ENCODE data around the gene CYB561A3. TPM values are rescaled to one million over a fixed set of nuclear protein-coding genes. Genes with fewer than 3 reads are reported as not detected.

The CYB561A3 gene
- total RNA-seq, 1 experiment from 2014 or later = 34.9 TPM

GRCh38 chr11:61341706-61342105 is 20.0 kb downstream of the CYB561A3 start:
- POLR2A ChIA-PET = interaction anchor here (0.5 to 1.5 kb wide), 2 partner anchors 20 to 49 kb away, joined by 5 to 7 read pairs; partner anchors contain the start of genes CYB561A3 and TMEM138
- peaks cover 8% of the 10 kb centered on the region for H3K36me3 Mint-ChIP-seq (ENCODE audit: insufficient read depth, unreplicated experiment)

DNA sequence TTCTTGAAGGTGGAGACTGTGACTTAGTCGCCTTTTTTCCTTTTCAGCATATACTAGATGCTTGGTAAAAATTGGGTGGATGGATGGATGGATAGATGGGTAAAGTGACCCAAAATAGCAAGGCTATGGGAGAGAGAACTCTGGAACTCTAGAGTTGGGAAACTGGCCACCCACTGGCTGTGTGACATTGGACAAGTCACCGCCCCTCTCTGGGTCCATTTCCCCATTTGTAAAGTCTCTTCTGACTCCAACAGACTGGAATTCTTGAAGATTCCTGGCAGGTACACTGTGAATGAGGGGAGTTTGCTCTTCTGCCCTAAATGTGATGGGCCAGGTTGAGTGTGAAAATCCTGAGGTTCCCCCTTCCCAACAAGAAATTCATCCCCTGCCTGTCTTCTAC is 20.7 kb downstream of the CYB561A3 start:
- H3K27me3 ChIP-seq (replicated peaks; ENCODE audit: control insufficient read depth, insufficient read depth, low read length) = no peaks in the 10 kb centered on the region
- Mint-ChIP-seq H3K36me3 (ENCODE audit: insufficient read depth, unreplicated experiment) (peaks cover 8% of the 10 kb centered on the region), H3K27ac (ENCODE audit: unreplicated experiment) (no peak overlapping the region), H3K9me3 (ENCODE audit: unreplicated experiment) (no peaks in the 10 kb centered on the region), H3K4me1 (ENCODE audit: low read depth, unreplicated experiment) (no peaks in the 10 kb centered on the region), H3K4me3 (ENCODE audit: unreplicated experiment) (no peak overlapping the region), H3K27me3 (ENCODE audit: insufficient read depth, unreplicated experiment) (no peaks in the 10 kb centered on the region)
- H3K9me3 ChIP-seq = no peaks in the 10 kb centered on the region
- intact Hi-C loops (cut with micrococcal nuclease; ENCODE audit: unreplicated experiment) = no loop called here
- no peak for DNase-seq
- no peaks in the 10 kb centered on the region; the same call in none of the 2 replicates for H3K36me3 ChIP-seq (ENCODE audit: control insufficient read depth, insufficient read depth, low read length)
- ChIA-PET POLR2A (interaction anchor here (1.5 kb wide), 1 partner anchor 21 kb away, joined by 5 read pairs; the partner anchor contains the start of genes CYB561A3 and TMEM138), CTCF (no interaction called here)
- BruUV-seq (replicated peaks) = no TSS peak
- H3K4me3 ChIP-seq (ENCODE audit: low read depth, low read length) = no peak overlapping the region
- peaks cover 6% of the 10 kb centered on the region; the same call in 1 of the 2 replicates for H3K4me1 ChIP-seq
- TF ChIP-seq, protein P1, sequence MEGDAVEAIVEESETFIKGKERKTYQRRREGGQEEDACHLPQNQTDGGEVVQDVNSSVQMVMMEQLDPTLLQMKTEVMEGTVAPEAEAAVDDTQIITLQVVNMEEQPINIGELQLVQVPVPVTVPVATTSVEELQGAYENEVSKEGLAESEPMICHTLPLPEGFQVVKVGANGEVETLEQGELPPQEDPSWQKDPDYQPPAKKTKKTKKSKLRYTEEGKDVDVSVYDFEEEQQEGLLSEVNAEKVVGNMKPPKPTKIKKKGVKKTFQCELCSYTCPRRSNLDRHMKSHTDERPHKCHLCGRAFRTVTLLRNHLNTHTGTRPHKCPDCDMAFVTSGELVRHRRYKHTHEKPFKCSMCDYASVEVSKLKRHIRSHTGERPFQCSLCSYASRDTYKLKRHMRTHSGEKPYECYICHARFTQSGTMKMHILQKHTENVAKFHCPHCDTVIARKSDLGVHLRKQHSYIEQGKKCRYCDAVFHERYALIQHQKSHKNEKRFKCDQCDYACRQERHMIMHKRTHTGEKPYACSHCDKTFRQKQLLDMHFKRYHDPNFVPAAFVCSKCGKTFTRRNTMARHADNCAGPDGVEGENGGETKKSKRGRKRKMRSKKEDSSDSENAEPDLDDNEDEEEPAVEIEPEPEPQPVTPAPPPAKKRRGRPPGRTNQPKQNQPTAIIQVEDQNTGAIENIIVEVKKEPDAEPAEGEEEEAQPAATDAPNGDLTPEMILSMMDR (IDR thresholded peaks at IDR 0.05; ENCODE audit: insufficient read depth in 1 of 2, low read depth in 1 of 2, low read length in 1 of 2, severe bottlenecking in 1 of 2, unreplicated experiment in 1 of 2) = no peak

More at GRCh38 chr11:61341706-61342105, 20.0 kb downstream of the CYB561A3 start:
- intact Hi-C loops (cut with micrococcal nuclease; ENCODE audit: unreplicated experiment) = no loop called here
- Histone ChIP-seq H3K36me3 (ENCODE audit: control insufficient read depth, insufficient read depth, low read length) (no peaks in the 10 kb centered on the region; the same call in none of the 2 replicates), H3K9me3 (no peaks in the 10 kb centered on the region), H3K27me3 (replicated peaks; ENCODE audit: control insufficient read depth, insufficient read depth, low read length) (no peaks in the 10 kb centered on the region), H3K4me3 (ENCODE audit: low read depth, low read length) (no peak overlapping the region), H3K4me1 (no peaks in the 10 kb centered on the region)
- TF ChIP-seq, protein P1 (IDR thresholded peaks at IDR 0.05; ENCODE audit: insufficient read depth in 1 of 2, low read depth in 1 of 2, low read length in 1 of 2, severe bottlenecking in 1 of 2, unreplicated experiment in 1 of 2) = no peak
- Mint-ChIP-seq H3K4me3 (ENCODE audit: unreplicated experiment) (no peak overlapping the region), H3K27ac (ENCODE audit: unreplicated experiment) (no peak overlapping the region), H3K9me3 (ENCODE audit: unreplicated experiment) (no peaks in the 10 kb centered on the region), H3K27me3 (ENCODE audit: insufficient read depth, unreplicated experiment) (no peaks in the 10 kb centered on the region), H3K4me1 (ENCODE audit: low read depth, unreplicated experiment) (no peaks in the 10 kb centered on the region)
- DNase-seq = no peak
- CTCF ChIA-PET = interaction anchor here (0.5 kb wide), 1 partner anchor 20 kb away, joined by 3 read pairs; the partner anchor contains the start of gene CYB561A3
- no TSS peak for BruUV-seq (replicated peaks)

GRCh38 chr11:61339490-61339878 is 22.2 kb downstream of the CYB561A3 start:
- Histone ChIP-seq H3K9me3 (no peaks in the 10 kb centered on the region), H3K27me3 (replicated peaks; ENCODE audit: control insufficient read depth, insufficient read depth, low read length) (no peaks in the 10 kb centered on the region), H3K4me3 (ENCODE audit: low read depth, low read length) (no peak overlapping the region), H3K36me3 (ENCODE audit: control insufficient read depth, insufficient read depth, low read length) (no peaks in the 10 kb centered on the region; the same call in none of the 2 replicates), H3K4me1 (peaks cover 7% of the 10 kb centered on the region; the same call in 1 of the 2 replicates)
- no peaks in the 10 kb centered on the region for H3K27me3 Mint-ChIP-seq (ENCODE audit: insufficient read depth, unreplicated experiment)
- H3K4me3 Mint-ChIP-seq (ENCODE audit: unreplicated experiment) = no peak overlapping the region
- DNase-seq = no peak
- peaks cover 8% of the 10 kb centered on the region for H3K36me3 Mint-ChIP-seq (ENCODE audit: insufficient read depth, unreplicated experiment)
- intact Hi-C loops (cut with micrococcal nuclease; ENCODE audit: unreplicated experiment) = no loop called here
- ChIA-PET CTCF (no interaction called here), POLR2A (no interaction called here)
- H3K9me3 Mint-ChIP-seq (ENCODE audit: unreplicated experiment) = no peaks in the 10 kb centered on the region
- H3K27ac Mint-ChIP-seq (ENCODE audit: unreplicated experiment) = no peak overlapping the region
- H3K4me1 Mint-ChIP-seq (ENCODE audit: low read depth, unreplicated experiment) = no peaks in the 10 kb centered on the region
- TF ChIP-seq, protein P1 (IDR thresholded peaks at IDR 0.05; ENCODE audit: insufficient read depth in 1 of 2, low read depth in 1 of 2, low read length in 1 of 2, severe bottlenecking in 1 of 2, unreplicated experiment in 1 of 2) = no peak
- BruUV-seq (replicated peaks) = no TSS peak
